NCI-H2227 treated with DMSO at 0.1 percent for 48 hours (cell line): ENCODE data around the gene OR6N2.

Experiments
- DNase-seq: peaks from one replicate; lab custom pipeline; 2025; lab: John Stamatoyannopoulos, UW

The OR6N2 gene, protein sequence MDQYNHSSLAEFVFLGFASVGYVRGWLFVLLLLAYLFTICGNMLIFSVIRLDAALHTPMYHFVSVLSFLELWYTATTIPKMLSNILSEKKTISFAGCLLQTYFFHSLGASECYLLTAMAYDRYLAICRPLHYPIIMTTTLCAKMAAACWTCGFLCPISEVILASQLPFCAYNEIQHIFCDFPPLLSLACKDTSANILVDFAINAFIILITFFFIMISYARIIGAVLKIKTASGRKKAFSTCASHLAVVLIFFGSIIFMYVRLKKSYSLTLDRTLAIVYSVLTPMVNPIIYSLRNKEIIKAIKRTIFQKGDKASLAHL

DNA sequence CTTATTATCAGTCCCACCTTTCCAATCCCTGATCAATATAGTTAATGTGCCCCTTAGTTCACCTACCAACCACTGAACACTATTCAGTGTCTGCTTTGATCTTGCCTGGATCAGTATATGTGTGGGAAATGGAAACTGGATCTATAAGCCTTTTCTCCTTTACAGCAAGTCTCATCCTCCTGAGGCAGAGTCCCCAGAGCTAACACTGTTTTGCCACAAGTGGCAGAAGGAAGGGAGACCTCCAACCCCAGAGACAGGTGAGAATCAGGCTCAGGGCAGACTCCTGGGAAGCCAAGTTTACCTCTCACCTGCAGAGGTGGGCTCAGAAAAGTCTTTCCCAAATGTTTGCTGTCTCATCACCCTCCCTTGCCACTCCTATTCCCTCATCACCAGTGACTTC lies at the start of gene OR6N2:
Gene OR6N2 (minus strand): TSS at position 101 of the 400 bp plus-strand sequence. CDS start 3,569 bp downstream, outside the sequence.
- DNase-seq, result no peak

DNA sequence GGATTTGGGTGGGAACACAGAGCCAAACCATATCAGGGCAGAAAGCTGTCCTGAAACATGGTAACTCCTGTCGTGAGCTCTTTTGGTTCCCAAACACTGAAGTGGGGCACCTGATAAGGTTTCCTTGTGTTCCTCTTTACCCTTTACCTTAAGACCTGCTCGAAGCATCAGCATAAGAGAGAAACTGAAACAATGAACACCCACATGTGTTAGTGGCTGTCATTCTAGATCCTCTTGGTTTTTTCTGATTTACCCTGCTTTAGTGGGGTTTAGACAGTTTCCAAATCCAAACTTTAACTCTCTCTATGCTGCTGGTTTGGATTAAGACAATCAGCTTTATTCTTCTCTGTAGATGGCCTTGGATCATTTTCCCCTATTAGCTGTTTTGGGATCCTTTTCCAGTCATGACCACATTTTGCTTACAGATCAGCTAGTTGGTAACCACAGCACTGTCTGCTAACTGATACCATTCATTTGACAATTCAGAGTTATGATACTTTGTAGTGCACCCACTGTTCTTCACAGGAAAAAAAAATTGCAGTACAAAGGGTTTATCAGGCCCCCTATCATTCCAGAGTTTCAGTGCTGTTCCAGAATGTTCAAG lies 49.2 kb upstream of the OR6N2 start:
- no peak for DNase-seq

DNA sequence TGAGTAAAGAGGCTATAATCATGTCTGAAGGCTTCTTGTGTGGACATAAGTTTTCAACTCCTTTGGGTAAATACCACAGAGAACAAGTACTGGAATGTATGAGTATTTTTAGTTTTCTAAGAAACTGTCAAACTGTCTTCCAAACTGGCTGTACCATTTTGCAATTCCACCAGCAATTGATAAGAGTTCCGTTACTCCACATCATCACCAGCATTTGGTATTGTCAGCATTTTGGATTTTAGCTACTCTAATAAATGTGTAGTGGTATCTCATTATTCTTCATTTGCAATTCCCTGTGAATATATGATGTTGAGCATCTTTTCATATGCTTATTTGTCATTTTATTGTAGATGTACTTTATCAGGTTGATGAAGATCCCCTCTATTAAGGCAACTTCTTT lies 40.7 kb upstream of the OR6N2 start:
- no peak for DNase-seq

DNA sequence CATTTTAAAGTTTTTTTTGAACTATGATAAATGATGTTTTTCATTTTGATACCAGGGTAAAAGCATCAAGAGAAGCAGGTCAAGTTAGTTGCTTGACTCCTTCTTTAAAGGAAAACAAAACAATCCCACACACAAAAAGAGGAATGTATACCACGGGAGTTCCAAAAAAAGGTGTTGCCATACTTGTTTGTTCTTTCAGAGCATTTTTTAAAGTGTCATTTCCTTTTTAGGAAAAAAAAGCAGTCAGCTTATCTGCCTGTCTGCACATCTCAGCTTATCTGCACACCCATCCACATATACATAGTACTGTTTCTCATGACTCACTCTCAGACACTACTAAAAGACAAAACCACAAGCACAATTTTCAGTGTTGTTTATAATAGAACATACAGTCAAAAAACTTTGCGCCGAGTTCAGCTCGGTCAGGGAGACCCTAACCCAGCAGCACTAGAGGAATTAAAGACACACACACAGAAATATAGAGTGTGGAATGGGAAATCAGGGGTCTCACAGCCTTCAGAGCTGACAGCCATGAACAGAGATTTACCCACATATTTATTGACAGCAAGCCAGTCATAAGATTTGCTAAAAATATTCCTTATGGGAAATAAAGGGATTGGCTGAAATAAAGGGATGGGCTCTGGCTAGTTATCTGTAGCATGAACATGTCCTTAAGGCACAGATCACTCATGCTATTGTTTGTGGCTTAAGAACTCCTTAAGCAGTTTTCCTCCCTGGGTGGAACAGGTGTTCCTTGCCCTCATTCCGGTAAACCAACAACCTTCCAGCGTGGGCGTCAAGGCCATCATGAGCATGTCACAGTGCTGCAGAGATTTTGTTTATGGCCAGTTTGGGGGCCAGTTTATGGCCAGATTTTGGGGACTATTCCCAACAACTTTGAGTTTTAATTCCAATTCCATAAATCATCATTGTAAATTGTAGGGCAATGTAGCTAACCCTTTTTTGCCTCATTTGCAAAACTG lies 38.7 kb upstream of the OR6N2 start:
- DNase-seq, result no peak

DNA sequence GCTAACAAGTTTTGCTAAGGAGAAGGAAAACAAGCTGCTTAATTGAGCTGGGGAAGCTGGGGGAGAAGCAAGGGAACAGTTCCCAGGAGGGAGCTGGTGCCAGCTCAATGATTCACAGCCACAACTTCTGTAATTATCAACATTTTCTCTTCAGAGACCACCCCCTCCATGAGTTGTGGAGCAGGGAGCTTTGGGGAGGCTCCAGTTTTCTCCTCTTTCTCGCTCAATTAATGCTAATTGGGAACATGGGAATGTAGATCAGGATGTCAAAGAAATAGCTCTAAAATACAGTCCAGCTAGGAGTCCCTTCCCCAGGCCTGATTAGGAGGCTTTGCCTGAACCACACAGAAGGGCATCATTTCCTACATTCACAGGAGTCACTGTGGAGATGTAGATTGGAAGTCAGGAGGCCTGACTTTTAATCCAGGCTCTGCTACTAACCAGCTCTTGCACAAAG lies 38.0 kb upstream of the OR6N2 start:
- no peak for DNase-seq

DNA sequence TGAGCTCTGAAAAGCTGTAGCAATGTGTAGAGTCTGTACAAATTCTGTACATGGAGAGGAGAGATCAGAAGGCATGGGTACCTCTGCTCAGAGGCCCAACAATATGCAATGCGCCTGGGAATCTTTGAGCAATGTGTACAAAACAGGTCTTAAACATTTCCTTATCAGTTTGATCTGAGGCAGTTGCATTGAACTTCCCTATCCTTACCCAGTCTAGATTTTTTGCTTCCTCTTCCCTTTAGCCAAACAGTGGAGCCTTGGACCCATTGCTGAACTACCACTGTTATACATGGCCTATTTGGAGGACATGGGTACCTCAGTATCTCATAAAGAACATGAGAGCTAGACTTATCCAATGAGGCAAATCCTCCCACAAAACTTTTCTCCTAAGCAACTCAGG lies 37.6 kb upstream of the OR6N2 start:
- DNase-seq, result no peak

DNA sequence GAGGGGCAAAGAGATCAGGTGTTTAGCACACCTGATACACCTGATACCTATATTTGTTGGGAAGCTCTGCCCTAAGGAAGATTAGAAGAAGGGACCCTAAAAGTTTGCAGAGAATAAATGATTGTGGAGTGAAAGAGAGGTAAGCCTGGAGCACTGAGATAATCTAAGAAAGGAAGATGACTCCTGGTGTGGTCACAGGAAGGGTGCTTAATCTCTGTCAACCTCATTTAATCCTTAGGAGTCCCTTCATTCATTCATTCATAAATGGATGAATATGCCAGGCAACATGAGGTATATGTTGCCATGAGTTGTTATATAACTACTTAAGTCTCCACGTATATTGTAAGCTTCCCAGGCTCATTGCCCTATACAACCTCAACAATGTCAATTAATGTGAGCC lies 34.0 kb upstream of the OR6N2 start:
- no peak for DNase-seq

DNA sequence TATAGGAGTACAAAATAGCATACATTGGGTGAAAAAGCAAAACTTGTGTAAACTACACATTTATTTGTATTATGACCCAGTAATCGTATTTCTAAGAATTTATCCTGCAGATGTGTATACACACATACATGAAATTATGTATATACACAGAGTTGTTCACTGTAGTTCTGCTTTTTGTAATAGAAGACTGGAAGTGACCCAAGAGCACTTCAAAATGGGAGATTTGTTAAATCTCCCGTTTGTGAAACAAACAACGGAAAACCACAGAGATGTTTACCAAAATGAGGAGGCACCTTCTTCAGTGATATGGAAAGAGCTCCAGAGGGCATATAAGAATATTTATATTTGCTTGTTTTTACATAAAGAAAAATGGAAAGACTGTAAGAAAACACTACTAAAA lies 32.2 kb upstream of the OR6N2 start:
- no peak for DNase-seq

DNA sequence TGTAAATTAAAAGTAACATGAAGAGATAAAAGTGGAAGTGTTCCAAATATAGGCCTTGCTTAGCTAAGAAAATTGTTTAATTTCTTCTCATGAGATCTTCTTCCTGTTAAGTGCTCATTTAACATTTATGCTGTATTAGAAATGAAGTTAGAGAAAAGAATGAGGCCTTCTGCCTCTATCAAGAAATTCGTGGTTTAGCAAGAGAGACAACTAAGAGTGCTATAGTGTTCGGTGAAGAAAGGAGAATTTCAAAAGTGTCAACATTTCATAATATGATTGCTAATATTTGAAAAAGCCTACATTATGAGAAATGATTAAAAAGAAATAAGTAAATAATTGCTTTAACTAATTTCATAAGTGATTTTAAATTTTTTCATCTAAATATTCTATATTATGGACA lies 31.3 kb upstream of the OR6N2 start:
- no peak for DNase-seq

DNA sequence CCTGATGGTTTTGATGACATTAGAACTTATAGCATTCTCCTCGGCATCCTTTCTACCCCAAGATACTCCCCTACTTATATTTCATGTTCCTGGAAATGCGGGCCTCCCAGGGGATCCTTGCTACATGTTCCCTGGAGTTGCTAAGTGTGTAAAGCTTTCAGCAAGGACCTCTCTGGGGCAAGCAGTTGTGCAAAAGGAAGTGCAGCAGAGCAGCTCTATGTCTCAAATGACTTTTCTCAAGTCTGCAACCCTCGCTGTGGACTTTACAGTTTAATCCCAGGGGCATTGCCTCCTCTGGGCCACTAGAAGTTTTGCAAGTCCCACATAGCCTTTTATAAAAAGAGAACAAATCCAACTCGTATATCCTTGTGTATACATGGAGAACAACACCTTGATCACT lies 29.3 kb upstream of the OR6N2 start:
- DNase-seq, result no peak

DNA sequence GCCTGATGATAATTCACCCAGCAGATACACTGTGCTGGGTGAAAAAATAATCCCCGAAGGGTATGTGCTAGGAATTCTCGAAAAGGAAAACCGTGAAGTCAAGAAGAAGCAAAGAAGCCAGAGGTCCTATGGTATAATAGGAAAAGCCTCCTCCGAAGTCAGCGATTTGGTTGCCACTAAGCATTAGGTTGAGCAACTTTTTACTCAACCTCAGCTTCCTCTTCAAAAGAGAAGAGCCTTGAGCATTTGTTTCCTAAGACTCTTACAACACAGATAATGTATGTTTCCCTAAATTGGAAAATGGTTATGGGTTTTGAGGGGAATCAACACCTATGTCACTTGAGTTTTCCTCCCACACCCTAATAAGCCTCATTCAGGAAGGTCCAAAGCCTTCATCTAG lies 28.9 kb upstream of the OR6N2 start:
- DNase-seq, result no peak

DNA sequence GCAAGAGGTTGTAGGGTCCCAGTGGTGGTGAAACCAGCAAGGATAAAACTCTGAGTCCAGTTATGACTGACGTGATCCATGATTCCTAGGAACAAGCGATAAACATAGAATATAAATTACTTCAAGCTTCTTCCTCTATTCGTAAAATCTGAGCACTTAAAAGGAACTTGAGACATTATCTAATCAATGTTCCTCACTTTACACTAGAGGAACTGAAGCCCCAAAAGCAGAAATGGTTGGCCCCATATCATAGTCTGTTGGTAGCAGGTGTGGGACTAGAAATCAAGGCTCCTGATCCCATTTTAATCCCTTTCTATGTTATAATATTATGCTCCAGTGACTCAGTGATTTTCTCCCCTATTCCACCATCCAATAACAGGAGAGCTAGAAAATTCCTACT lies 28.3 kb upstream of the OR6N2 start:
- no peak for DNase-seq

DNA sequence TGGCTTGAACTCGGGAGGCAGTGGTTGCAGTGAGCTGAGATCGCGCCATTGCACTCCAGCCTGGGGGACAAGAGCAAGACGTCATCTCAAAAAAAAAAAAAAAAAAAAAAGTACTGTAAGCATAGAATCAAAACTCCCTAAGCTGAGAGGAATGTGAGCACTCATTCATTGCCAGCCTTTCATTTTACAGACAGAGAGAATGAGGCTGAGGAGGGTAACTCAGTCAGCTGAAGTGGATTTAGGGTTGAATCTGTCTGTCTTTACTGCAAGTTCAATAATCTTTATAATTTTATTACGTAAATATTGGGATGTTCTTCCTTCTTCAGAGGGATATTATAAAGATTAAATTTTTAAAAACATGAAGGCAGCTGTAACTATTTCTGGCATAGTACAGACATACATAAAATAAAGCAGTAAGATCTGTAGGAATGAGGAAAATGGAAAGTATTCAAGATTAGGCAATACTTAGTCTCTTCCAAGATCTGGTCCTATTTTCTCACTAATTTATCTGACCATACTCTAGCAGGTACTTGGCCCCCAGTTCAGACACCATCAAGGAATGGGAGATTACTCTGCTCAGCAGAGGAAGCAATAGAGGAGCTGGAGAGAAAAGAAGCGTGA lies 26.0 kb upstream of the OR6N2 start:
- DNase-seq, result no peak

DNA sequence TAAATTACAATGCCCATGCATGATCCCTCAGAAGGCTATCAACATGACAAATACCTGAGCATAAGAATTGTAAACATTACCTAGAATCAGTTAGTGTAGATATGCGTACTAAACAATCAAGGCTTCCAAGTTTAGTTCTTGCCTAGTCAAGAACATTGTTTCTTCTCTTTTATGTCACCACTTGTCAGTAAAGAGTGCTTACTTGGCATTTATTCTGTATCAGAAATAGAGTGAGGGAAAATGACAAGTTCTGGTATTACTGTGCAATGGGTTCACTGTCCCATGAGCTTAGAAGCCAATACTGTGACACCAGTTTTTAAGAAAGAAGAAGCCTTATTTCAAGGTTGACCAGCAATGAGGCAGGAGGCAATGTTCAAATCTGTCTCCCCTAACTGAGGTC lies 22.7 kb upstream of the OR6N2 start:
- DNase-seq, result no peak

DNA sequence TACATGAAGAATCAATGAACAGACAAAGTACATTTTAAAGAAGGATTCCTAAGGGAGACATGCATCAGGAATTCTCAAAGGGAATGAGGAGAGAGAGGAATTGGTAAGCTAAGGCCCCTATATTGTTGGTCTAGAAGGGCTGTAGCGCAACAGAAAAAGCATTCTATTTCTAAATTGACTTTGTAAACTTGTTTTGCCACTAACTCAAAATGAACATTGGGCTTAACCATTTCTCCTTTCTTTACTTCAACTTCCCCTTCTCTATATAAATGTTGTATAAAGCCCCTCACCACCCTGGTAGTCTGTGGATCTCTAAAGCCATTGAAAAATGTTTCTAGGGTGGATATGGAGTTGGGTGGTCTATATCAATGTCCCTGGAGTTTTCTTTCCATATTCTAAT lies 20.4 kb upstream of the OR6N2 start:
- DNase-seq, result no peak

DNA sequence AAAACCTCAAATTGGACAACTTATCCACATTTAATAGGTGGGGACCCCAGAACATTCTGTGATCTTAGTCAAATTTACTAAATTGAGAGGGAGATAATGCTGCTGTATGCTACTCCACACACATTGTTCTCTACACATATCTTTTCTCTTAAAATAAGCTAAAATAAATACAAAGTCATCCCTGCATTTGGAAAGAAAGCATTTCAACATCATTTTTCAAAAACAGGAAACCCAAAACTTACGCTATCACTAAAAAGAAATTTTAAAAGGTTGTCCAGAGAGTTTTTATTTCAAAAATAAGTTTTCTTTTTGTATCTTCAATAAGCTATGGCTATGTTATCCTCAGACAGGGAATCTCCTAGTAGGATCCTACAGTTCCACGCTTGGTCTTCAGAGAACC lies 19.5 kb upstream of the OR6N2 start:
- DNase-seq, result no peak

DNA sequence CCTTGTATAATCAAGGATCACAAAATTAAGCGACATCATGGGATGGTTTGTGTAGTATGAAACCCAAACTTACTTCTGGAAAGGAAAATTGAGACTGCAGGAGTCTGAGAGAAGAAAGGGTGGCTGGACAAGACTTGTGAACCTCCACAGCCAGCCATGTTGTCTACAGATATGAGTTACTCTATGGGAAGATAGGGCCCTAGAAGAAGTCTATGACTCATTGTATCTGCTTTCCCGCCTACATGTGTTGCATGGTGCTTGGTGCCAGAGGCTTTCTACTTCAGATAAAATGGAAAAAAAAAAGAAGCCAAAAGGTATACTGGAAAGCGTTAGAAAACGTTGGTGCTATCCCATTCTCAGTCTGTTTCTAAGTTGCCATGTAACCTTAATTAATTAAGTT lies 18.7 kb upstream of the OR6N2 start:
- no peak for DNase-seq

DNA sequence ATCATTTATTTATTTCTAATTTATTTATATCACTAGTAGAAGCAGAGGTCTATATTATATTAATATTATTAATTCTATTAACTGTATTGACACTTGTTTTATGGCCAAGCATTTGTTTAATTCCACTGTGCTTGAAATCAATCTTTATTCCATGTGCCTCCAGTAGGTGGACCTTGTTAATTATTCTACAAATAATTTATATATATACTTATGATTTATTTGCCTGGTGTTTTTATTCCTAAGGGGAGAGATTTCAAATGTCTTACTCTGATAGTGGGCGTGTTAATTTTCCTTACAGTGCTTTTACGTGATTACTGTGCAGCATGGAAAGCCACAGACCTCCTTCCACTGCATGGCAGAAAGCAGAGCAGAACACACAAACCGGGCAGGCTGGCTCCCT lies 17.5 kb upstream of the OR6N2 start:
- DNase-seq, result no peak

DNA sequence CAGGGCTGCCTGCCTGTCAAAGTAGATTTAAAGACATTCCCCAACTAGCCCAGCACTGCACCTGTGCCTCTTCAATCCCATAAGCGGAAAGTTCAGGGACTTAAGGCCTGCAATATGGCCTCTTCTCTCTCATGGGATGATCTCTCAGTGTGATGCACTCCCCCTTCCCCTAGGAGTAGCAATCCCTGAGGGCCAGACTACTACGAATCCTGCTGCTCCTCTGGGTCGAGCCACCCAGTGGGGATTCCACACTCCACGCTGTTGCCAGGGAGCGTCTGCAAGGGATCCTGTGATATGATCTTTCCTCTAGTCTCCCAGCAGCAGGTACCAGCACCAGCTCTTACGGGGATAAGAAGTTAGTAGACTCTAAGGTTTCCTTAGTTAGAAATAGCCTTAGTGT lies 13.2 kb upstream of the OR6N2 start:
- DNase-seq, result no peak

DNA sequence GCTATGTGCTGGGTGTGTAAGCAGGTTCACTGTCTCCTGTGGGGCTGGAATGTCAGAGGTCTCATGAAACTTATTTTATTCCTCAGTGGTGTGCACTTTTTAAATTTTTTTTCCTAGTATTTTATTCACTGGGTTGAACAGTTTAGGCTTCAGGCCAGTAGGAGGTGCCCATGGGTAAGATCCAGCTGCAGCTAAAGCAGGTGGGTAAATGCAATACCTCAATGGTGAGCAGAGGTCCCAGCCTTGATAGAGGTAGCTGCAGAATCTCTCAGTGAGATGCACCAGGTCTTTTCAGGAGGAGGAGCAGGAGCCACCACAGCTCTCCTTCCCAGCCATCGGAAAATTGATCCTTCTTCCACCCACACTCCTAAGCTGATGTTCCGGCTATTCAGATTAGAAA lies 12.6 kb upstream of the OR6N2 start:
- no peak for DNase-seq

DNA sequence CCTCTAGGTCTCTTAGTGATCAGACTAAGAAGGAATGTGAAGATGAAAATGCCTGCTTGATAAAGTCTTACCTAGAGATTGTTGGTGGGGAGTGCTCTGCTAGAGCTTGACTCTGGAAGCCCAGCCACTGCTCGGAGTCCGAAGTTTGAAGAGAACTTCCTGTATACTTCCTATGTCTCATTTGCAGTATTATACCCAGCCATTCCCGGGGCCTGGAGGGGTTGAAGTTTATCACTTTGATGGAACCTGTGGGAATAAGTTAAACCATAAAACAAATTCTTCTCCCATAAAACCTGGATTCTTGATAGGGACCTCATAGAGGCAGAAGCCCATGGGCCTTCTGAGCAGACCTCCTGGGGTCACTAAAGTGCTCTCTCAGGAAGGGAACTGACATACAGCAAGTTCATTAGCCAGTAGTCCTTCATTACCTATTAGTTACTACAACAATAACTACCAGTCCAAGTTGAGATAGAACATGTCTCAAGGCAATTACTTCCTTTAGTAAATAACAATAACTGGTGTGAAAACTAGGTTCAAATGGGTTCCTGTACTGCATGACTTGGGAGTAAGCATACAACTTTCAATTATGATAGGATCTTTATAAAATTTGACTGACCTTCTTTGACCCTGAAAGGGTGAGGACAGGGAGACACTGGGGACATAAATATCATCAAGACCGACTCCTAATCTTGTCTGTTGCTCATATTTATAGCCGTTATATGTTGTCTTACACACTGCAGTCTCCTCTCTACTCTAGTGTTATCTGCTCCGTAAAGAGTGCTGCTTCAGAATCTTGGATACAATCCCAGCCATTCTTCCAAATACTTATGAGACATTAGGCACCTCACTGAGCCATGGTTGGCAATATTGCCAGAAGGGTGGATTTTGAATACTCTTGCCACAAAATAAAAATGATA lies 8.8 kb downstream of the OR6N2 start, which contains the start of gene OR6N1:
Gene OR6N1 (minus strand): TSS at position 246 of the 917 bp plus-strand sequence. CDS start 5,513 bp downstream, outside the sequence.
- no peak for DNase-seq
